SU-DHL-6 (cell line): ENCODE measurements around the gene CNTN4.

Experiments
- H2AFZ ChIP-seq: fragments of 200-600 bp; sonication (generic); 2 replicates; pipeline ENCODE4 v1.6.1; 2014; ENCODE audit warnings: low read depth, mild to moderate bottlenecking, moderate library complexity, mixed read lengths, antibody characterized with exemption, low read length; ENCODE audit not compliant: severe bottlenecking
- H3F3A ChIP-seq: fragments of 200-600 bp; shearing (Covaris generic); 2 replicates; pipeline ENCODE4 v1.6.0; 2016; ENCODE audit warnings: antibody characterized with exemption, mild to moderate bottlenecking; ENCODE audit not compliant: insufficient read depth
- H3K27ac ChIP-seq: fragments of 200-600 bp; sonication (generic); 2 replicates; pipeline ENCODE4 v1.5.1; 2016; ENCODE audit warnings: low read depth, mild to moderate bottlenecking, low read length, moderate library complexity, mixed read lengths
- H3K27me3 ChIP-seq: fragments of 200-600 bp; sonication (generic), shearing (Covaris generic); 2 replicates; pipeline ENCODE4 v1.6.0; 2014; ENCODE audit warnings: mild to moderate bottlenecking, low read length
- H3K36me3 ChIP-seq: fragments of 200-600 bp; sonication (generic); 2 replicates; pipeline ENCODE4 v1.6.1; 2014; ENCODE audit warnings: mild to moderate bottlenecking, low read length, mixed read lengths
- H3K4me2 ChIP-seq: fragments of 300-600, 200-600 bp; shearing (Covaris generic), sonication (generic); 2 replicates; pipeline ENCODE4 v1.6.0; 2014; ENCODE audit warnings: low read length, low read depth, mild to moderate bottlenecking; ENCODE audit not compliant: poor library complexity, severe bottlenecking
- H3K4me3 ChIP-seq: fragments of 200-600 bp; sonication (generic); 2 replicates; pipeline ENCODE4 v1.5.1; 2014; ENCODE audit warnings: antibody characterized with exemption, low read length, mild to moderate bottlenecking, mixed read lengths; ENCODE audit not compliant: insufficient read depth, poor library complexity, severe bottlenecking
- H3K79me2 ChIP-seq: fragments of 200-600 bp; sonication (generic); 2 replicates; pipeline ENCODE4 v1.6.1; 2014; ENCODE audit warnings: mild to moderate bottlenecking, low read length, moderate library complexity; ENCODE audit not compliant: insufficient read depth
- H3K9ac ChIP-seq: fragments of 200-600 bp; sonication (generic); 2 replicates; pipeline ENCODE4 v1.7.0; 2014; ENCODE audit warnings: mild to moderate bottlenecking, low read length
- H3K9me2 ChIP-seq: fragments of 200-600 bp; sonication (generic); replicated peaks from 2 replicates; pipeline ENCODE4 v1.6.1; 2014; ENCODE audit warnings: low read length; ENCODE audit not compliant: insufficient read depth
- H3K9me3 ChIP-seq: fragments of 200-600 bp; sonication (generic); 2 replicates; pipeline ENCODE4 v1.6.1; 2014; ENCODE audit warnings: low read length, mixed read lengths; ENCODE audit not compliant: insufficient read depth
- H4K20me1 ChIP-seq: fragments of 200-600 bp; sonication (generic); 2 replicates; pipeline ENCODE4 v1.6.1; 2014; ENCODE audit warnings: low read depth, mild to moderate bottlenecking, antibody characterized with exemption, low read length, moderate library complexity, mixed read lengths
- EZH2phosphoT487 ChIP-seq: fragments of 200-600 bp; sonication (generic), shearing (Covaris generic); conservative IDR thresholded peaks from 2 replicates; pipeline ENCODE4 v1.6.1; 2018; ENCODE audit warnings: mild to moderate bottlenecking, antibody characterized with exemption, low read length, moderate library complexity, mixed read lengths
- TF ChIP-seq, protein P1 (sequence below): fragments of 200-600 bp; sonication (generic); IDR thresholded peaks from one replicate; pipeline ENCODE4 v1.5.1; 2017; ENCODE audit warnings: antibody characterized with exemption, mild to moderate bottlenecking, low read length, moderate library complexity; ENCODE audit not compliant: insufficient read depth, poor library complexity, severe bottlenecking

CNTN4 gene

GRCh38 chr3:3101660-3102458 lies 1003.2 kb downstream of the CNTN4 start:
- peaks cover 4% of the 10 kb centered on the region for H3K27me3 ChIP-seq
- H3K9me3 ChIP-seq: no peaks in the 10 kb centered on the region
- no peak overlapping the region for H3K27ac ChIP-seq
- H3K4me3 ChIP-seq: no peak overlapping the region
- H3K9me2 ChIP-seq: no peaks in the 10 kb centered on the region
- no peak for TF ChIP-seq EZH2phosphoT487
- TF ChIP-seq, protein P1, sequence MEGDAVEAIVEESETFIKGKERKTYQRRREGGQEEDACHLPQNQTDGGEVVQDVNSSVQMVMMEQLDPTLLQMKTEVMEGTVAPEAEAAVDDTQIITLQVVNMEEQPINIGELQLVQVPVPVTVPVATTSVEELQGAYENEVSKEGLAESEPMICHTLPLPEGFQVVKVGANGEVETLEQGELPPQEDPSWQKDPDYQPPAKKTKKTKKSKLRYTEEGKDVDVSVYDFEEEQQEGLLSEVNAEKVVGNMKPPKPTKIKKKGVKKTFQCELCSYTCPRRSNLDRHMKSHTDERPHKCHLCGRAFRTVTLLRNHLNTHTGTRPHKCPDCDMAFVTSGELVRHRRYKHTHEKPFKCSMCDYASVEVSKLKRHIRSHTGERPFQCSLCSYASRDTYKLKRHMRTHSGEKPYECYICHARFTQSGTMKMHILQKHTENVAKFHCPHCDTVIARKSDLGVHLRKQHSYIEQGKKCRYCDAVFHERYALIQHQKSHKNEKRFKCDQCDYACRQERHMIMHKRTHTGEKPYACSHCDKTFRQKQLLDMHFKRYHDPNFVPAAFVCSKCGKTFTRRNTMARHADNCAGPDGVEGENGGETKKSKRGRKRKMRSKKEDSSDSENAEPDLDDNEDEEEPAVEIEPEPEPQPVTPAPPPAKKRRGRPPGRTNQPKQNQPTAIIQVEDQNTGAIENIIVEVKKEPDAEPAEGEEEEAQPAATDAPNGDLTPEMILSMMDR: no peak
- H3K9ac ChIP-seq: no peak overlapping the region
- no peaks in the 10 kb centered on the region for H3F3A ChIP-seq
- no peaks in the 10 kb centered on the region for H4K20me1 ChIP-seq
- no peak overlapping the region for H2AFZ ChIP-seq
- H3K79me2 ChIP-seq: no peaks in the 10 kb centered on the region
- no peak overlapping the region for H3K4me2 ChIP-seq
- H3K36me3 ChIP-seq: no peaks in the 10 kb centered on the region

- H3K4me3 ChIP-seq: no peak overlapping the region
- H3K9me2 ChIP-seq: no peaks in the 10 kb centered on the region
- peaks cover 4% of the 10 kb centered on the region for H3K27me3 ChIP-seq
- H3K9me3 ChIP-seq: no peaks in the 10 kb centered on the region
- H3K9ac ChIP-seq: no peak overlapping the region
- no peak overlapping the region for H3K4me2 ChIP-seq
- no peaks in the 10 kb centered on the region for H3K79me2 ChIP-seq
- no peak overlapping the region for H2AFZ ChIP-seq
- H3K36me3 ChIP-seq: no peaks in the 10 kb centered on the region
- H3F3A ChIP-seq: no peaks in the 10 kb centered on the region
- H3K27ac ChIP-seq: no peak overlapping the region
- H4K20me1 ChIP-seq: no peaks in the 10 kb centered on the region
- TF ChIP-seq, protein P1: no peak
- TF ChIP-seq EZH2phosphoT487: no peak
Observed at GRCh38 chr3:3102751-3103150, 1004.1 kb downstream of the CNTN4 start.

- no peak overlapping the region for H2AFZ ChIP-seq
- H3K36me3 ChIP-seq: no peaks in the 10 kb centered on the region
- TF ChIP-seq, protein P1: no peak
- TF ChIP-seq EZH2phosphoT487: no peak
- peaks cover 4% of the 10 kb centered on the region for H3K27me3 ChIP-seq
- no peak overlapping the region for H3K9ac ChIP-seq
- H3K79me2 ChIP-seq: no peaks in the 10 kb centered on the region
- H3K4me2 ChIP-seq: no peak overlapping the region
- H3K9me2 ChIP-seq: no peaks in the 10 kb centered on the region
- no peaks in the 10 kb centered on the region for H3K9me3 ChIP-seq
- no peak overlapping the region for H3K4me3 ChIP-seq
- no peaks in the 10 kb centered on the region for H4K20me1 ChIP-seq
- H3K27ac ChIP-seq: no peak overlapping the region
- H3F3A ChIP-seq: no peaks in the 10 kb centered on the region
Observed at GRCh38 chr3:3105246-3105645, 1006.6 kb downstream of the CNTN4 start.
